Measurements from ENCODE around the gene GPR151. TPM values are rescaled to one million over a fixed set of nuclear protein-coding genes. Genes with fewer than 3 reads are reported as not detected.
A peak's percentile ranks its signal among the peaks of the same experiment; 100 is the strongest.
"Not testable (repeated sequence)": the region's sequence is repeated elsewhere in the genome, so short reads cannot be mapped to it uniquely, and the experiment has no call there.

Gene GPR151
- total RNA-seq, 1 experiment from 2014 or later: not detected

GRCh38 chr5:146561711-146562110 lies 45.7 kb upstream of the GPR151 start:
- H3K79me2 ChIP-seq (ENCODE audit: low read length): no peaks in the 10 kb centered on the region
- DNase-seq (no peak), ATAC-seq (no peak)
- H3K4me2 ChIP-seq (ENCODE audit: low read length): no peak overlapping the region
- H3K27me3 ChIP-seq (ENCODE audit: low read length): no peaks in the 10 kb centered on the region; the same call in 1 of the 2 replicates
- H3K9me3 ChIP-seq (ENCODE audit: low read length): no peaks in the 10 kb centered on the region
- ChIA-PET CTCF (no interaction called here), POLR2A (ENCODE audit: unreplicated experiment) (interaction anchor here (0.5 kb wide), 1 partner anchor 9 kb away, joined by 38 read pairs; no protein-coding TSS in a partner anchor)
- BruUV-seq (replicated peaks): no TSS peak
- no peaks in the 10 kb centered on the region for H3K9me2 ChIP-seq (replicated peaks; ENCODE audit: low read length)
- H3K9ac ChIP-seq (ENCODE audit: low read length): no peak overlapping the region
- H3K27ac ChIP-seq (ENCODE audit: low read length): no peak overlapping the region
- H3F3A ChIP-seq (ENCODE audit: low read length, unreplicated experiment): no peaks in the 10 kb centered on the region
- H2AFZ ChIP-seq (ENCODE audit: low read length): no peak overlapping the region
- peaks cover 22% of the 10 kb centered on the region for H3K4me1 ChIP-seq (ENCODE audit: insufficient read depth, low read length)
- H4K20me1 ChIP-seq (ENCODE audit: low read length): no peaks in the 10 kb centered on the region
- intact Hi-C loops (cut with micrococcal nuclease): no loop called here
- TF ChIP-seq EZH2phosphoT487 (IDR thresholded peaks at IDR 0.05; ENCODE audit: borderline replicate concordance, low read length) (no peak), CTCF (conservative IDR thresholded peaks at IDR 0.05; ENCODE audit: low read depth, low read length) (no peak), EZH2 (IDR thresholded peaks at IDR 0.05; ENCODE audit: low read length, unreplicated experiment) (no peak)
- no peaks in the 10 kb centered on the region for H3K36me3 ChIP-seq (ENCODE audit: low read depth, low read length)
- no peak overlapping the region for H3K4me3 ChIP-seq (ENCODE audit: low read length)

- no peak for TF ChIP-seq EZH2phosphoT487 (IDR thresholded peaks at IDR 0.05; ENCODE audit: borderline replicate concordance, low read length)
- no peak for TF ChIP-seq CTCF (conservative IDR thresholded peaks at IDR 0.05; ENCODE audit: low read depth, low read length)
- TF ChIP-seq EZH2 (IDR thresholded peaks at IDR 0.05; ENCODE audit: low read length, unreplicated experiment): no peak
- intact Hi-C loops (cut with micrococcal nuclease): no loop called here
- no peak overlapping the region for H3K27ac ChIP-seq (ENCODE audit: low read length)
- peaks cover 18% of the 10 kb centered on the region for H3K4me1 ChIP-seq (ENCODE audit: insufficient read depth, low read length)
- peaks cover 4% of the 10 kb centered on the region; the same call in 1 of the 2 replicates for H3K27me3 ChIP-seq (ENCODE audit: low read length)
- H3K9me2 ChIP-seq (replicated peaks; ENCODE audit: low read length): no peaks in the 10 kb centered on the region
- no peak overlapping the region for H3K4me2 ChIP-seq (ENCODE audit: low read length)
- POLR2A ChIA-PET (ENCODE audit: unreplicated experiment): no interaction called here
- no TSS peak for BruUV-seq (replicated peaks)
- H4K20me1 ChIP-seq (ENCODE audit: low read length): no peaks in the 10 kb centered on the region
- no peak overlapping the region for H3K9ac ChIP-seq (ENCODE audit: low read length)
- DNase-seq (peak; percentile 19), ATAC-seq (no peak)
- CTCF ChIA-PET: no interaction called here
- H3K79me2 ChIP-seq (ENCODE audit: low read length): no peaks in the 10 kb centered on the region
- H3K9me3 ChIP-seq (ENCODE audit: low read length): no peaks in the 10 kb centered on the region
- H3F3A ChIP-seq (ENCODE audit: low read length, unreplicated experiment): no peaks in the 10 kb centered on the region
- H3K4me3 ChIP-seq (ENCODE audit: low read length): no peak overlapping the region
- no peak overlapping the region for H2AFZ ChIP-seq (ENCODE audit: low read length)
- H3K36me3 ChIP-seq (ENCODE audit: low read depth, low read length): no peaks in the 10 kb centered on the region
Measured at GRCh38 chr5:146560205-146560812, 44.3 kb upstream of the GPR151 start.

- POLR2A ChIA-PET (ENCODE audit: unreplicated experiment); intact Hi-C loops (cut with micrococcal nuclease); DNase-seq; ATAC-seq; H3K4me1 ChIP-seq (ENCODE audit: insufficient read depth, low read length); H3K27ac ChIP-seq (ENCODE audit: low read length); H3K9ac ChIP-seq (ENCODE audit: low read length); BruUV-seq (replicated peaks); H3K9me3 ChIP-seq (ENCODE audit: low read length); H3K9me2 ChIP-seq (replicated peaks; ENCODE audit: low read length); H2AFZ ChIP-seq (ENCODE audit: low read length); CTCF ChIA-PET; H4K20me1 ChIP-seq (ENCODE audit: low read length); H3K79me2 ChIP-seq (ENCODE audit: low read length); H3K4me2 ChIP-seq (ENCODE audit: low read length); H3K4me3 ChIP-seq (ENCODE audit: low read length); H3K36me3 ChIP-seq (ENCODE audit: low read depth, low read length); H3F3A ChIP-seq (ENCODE audit: low read length, unreplicated experiment): not testable (repeated sequence)
- H3K27me3 ChIP-seq (ENCODE audit: low read length): peaks cover 30% of the 10 kb centered on the region
Measured at GRCh38 chr5:146556884-146557283, 40.9 kb upstream of the GPR151 start.

Measured in PC-3 (cell line).